GF-D8 (cell line): ENCODE measurements around the gene CMPK1.
"Not testable (repeated sequence)": the region's sequence is repeated elsewhere in the genome, so short reads cannot be mapped to it uniquely, and the experiment has no call there.

Experiments
- DNase-seq: peaks from one replicate; lab custom pipeline; 2025; lab: John Stamatoyannopoulos, UW

Gene CMPK1

GRCh38 chr1:47338249-47339077, 4.9 kb downstream of the CMPK1 start:
- DNase-seq, result no peak

GRCh38 chr1:47340227-47340626, 6.6 kb downstream of the CMPK1 start:
- DNase-seq, result no peak

- DNase-seq, result not testable (repeated sequence)
Observed at GRCh38 chr1:47346979-47347378, 13.4 kb downstream of the CMPK1 start.

GRCh38 chr1:47347735-47348134, 14.1 kb downstream of the CMPK1 start:
- DNase-seq, result no peak

- no peak for DNase-seq
Observed at GRCh38 chr1:47348246-47348645, 14.7 kb downstream of the CMPK1 start.

- DNase-seq, result no peak
Observed at GRCh38 chr1:47351305-47351704, 17.7 kb downstream of the CMPK1 start.

- no peak for DNase-seq
Observed at GRCh38 chr1:47361380-47361779, 27.8 kb downstream of the CMPK1 start.

GRCh38 chr1:47362828-47363227, 29.2 kb downstream of the CMPK1 start:
- no peak for DNase-seq

- DNase-seq, result no peak
Observed at GRCh38 chr1:47367651-47368050, 34.1 kb downstream of the CMPK1 start.

GRCh38 chr1:47371016-47371517, 37.5 kb downstream of the CMPK1 start:
- DNase-seq, result no peak

GRCh38 chr1:47374501-47374900, 40.9 kb downstream of the CMPK1 start:
- no peak for DNase-seq

- DNase-seq, result peak; percentile 24
Observed at GRCh38 chr1:47378147-47378546, 44.6 kb downstream of the CMPK1 start.

GRCh38 chr1:47380699-47381098, 47.1 kb downstream of the CMPK1 start:
- DNase-seq, result no peak

GRCh38 chr1:47382399-47382983, 48.9 kb downstream of the CMPK1 start:
- DNase-seq, result no peak

GRCh38 chr1:47384083-47384482, 50.5 kb downstream of the CMPK1 start:
- DNase-seq, result no peak

GRCh38 chr1:47385020-47385419, 51.4 kb downstream of the CMPK1 start:
- DNase-seq, result no peak

- DNase-seq, result no peak
Observed at GRCh38 chr1:47386268-47386667, 52.7 kb downstream of the CMPK1 start.

- DNase-seq, result no peak
Observed at GRCh38 chr1:47388030-47388890, 54.7 kb downstream of the CMPK1 start.

GRCh38 chr1:47388891-47389238, 55.3 kb downstream of the CMPK1 start:
- no peak for DNase-seq

GRCh38 chr1:47389731-47390130, 56.1 kb downstream of the CMPK1 start:
- no peak for DNase-seq

- DNase-seq, result no peak
Observed at GRCh38 chr1:47390843-47391242, 57.3 kb downstream of the CMPK1 start.

GRCh38 chr1:47393141-47393540, 59.6 kb downstream of the CMPK1 start:
- DNase-seq, result no peak

- DNase-seq, result no peak
Observed at GRCh38 chr1:47395433-47395832, 61.8 kb downstream of the CMPK1 start.
